ENCODE results near the gene GNG5.
"Not testable (repeated sequence)": the region's sequence is repeated elsewhere in the genome, so short reads cannot be mapped to it uniquely, and the experiment has no call there.

The GNG5 gene

DNA sequence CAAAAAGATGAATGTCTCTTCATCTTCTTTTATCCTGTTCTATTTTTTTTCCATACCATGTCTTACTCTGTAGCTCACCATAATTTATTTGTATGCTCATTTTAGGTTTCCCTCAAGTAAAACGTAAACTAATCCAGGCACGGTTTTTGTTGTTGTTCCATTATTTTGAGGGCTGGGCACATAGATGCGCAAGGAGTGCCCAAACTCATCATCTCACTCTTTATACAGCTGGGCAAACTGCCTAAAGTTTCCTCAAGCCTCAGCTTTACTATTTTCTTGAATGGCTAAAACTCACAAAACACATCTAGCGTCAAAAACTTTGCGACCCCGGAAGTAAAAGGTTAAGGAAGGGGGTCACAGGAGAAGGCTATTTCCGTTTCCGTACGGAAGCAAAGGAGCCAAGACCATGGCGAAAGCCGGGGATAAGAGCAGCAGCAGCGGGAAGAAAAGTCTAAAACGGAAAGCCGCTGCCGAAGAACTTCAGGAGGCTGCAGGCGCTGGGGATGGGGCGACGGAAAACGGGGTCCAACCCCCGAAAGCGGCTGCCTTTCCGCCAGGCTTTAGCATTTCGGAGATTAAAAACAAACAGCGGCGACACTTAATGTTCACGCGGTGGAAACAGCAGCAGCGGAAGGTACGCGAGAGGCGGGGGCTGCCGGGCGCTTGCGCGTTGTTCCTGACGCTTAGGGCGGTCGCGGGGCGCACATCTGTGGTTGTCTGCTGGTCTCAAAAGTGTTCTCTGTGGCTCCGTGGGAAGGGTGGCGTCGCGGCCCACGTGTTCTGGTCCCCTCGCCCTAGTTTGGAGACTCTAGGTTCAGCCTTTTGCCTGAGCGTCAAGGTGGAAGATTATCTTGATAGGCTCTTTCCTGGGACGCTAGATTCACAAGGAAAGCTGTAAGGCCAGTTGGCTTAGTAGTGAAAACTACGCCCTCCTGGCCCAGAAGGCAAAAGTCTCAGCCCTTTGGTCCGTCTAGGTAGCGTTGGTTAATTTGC lies 27.2 kb downstream of the GNG5 start, which contains the start of gene RPF1:
Gene RPF1 (plus strand): TSS at position 391 of the 993 bp plus-strand sequence. CDS start 16 bp downstream, at position 407.
- in situ Hi-C loops (cut with HindIII; ENCODE audit: low sequenced_read_pairs), result no loop called here
- peak within 1 kb of the TSS; percentile 87 for H3K4me3 ChIP-seq (ENCODE audit: low read depth, low read length)
- DNase-seq (ENCODE audit: low read depth, low spot score), result peak; percentile 85
- TF ChIP-seq, protein P1, sequence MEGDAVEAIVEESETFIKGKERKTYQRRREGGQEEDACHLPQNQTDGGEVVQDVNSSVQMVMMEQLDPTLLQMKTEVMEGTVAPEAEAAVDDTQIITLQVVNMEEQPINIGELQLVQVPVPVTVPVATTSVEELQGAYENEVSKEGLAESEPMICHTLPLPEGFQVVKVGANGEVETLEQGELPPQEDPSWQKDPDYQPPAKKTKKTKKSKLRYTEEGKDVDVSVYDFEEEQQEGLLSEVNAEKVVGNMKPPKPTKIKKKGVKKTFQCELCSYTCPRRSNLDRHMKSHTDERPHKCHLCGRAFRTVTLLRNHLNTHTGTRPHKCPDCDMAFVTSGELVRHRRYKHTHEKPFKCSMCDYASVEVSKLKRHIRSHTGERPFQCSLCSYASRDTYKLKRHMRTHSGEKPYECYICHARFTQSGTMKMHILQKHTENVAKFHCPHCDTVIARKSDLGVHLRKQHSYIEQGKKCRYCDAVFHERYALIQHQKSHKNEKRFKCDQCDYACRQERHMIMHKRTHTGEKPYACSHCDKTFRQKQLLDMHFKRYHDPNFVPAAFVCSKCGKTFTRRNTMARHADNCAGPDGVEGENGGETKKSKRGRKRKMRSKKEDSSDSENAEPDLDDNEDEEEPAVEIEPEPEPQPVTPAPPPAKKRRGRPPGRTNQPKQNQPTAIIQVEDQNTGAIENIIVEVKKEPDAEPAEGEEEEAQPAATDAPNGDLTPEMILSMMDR (IDR thresholded peaks at IDR 0.05; ENCODE audit: low read depth, low read length), result no peak

DNA sequence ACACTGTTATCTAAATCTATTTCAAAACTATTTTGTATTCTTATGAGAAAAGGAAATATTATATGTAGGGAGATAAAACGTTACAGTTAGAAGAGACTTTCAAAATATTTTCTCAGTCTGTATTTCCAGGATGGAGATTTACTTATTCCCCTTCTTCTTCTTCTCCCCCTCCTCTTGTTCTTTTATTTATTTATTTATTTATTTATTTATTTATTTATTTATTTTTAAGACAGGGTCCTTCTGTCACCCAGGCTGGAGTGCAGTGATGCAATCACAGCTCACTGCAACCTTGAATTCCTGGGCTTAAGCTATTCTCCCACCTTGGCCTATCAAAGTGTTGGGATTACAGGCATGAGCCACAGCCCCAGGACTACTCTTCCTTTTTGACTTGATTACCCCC lies 30.2 kb downstream of the GNG5 start:
- TF ChIP-seq, protein P1 (IDR thresholded peaks at IDR 0.05; ENCODE audit: low read depth, low read length), result no peak
- no peak overlapping the region for H3K4me3 ChIP-seq (ENCODE audit: low read depth, low read length)
- no peak for DNase-seq (ENCODE audit: low read depth, low spot score)
- in situ Hi-C loops (cut with HindIII; ENCODE audit: low sequenced_read_pairs), result no loop called here

DNA sequence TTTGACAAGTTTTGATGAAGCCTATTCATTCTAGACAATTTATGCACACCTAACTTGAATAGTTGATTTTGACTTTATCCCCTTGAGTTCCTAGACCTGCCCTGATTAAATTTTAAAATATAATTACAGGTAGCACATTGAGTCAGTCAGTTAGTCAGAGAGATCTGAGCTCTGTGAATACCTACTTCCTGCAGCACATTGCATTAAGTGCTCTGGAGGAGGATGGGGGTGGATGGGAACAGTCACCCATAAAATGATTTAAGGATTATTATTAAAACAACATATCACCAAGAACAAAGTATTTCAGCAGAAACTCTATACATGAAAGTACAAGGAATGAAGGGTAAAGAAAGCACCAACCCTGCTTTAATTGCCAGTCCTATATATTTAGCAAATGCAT lies 39.1 kb downstream of the GNG5 start:
- in situ Hi-C loops (cut with HindIII; ENCODE audit: low sequenced_read_pairs), result no loop called here
- DNase-seq (ENCODE audit: low read depth, low spot score), result no peak
- H3K4me3 ChIP-seq (ENCODE audit: low read depth, low read length), result no peak overlapping the region
- TF ChIP-seq, protein P1 (IDR thresholded peaks at IDR 0.05; ENCODE audit: low read depth, low read length), result no peak

DNA sequence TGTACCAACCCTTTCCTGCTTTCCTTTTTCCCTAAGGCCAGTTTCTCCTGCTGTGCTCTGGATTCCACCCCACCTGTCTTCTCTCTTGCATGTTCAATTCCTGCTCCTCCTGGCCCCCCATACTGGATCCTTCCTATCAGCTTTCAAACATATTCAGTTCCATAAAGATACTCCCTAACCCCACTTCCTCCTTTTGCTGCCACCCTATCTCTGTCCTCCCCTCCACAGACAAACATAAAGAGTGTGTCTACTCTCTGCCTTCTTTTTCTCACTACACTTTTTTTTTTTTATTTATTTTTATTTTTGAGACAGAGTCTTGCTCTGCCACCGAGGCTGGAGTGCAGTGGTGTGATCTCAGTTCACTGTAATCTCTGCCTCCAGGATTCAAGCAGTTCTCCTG lies 44.3 kb downstream of the GNG5 start:
- in situ Hi-C loops (cut with HindIII; ENCODE audit: low sequenced_read_pairs), result no loop called here
- no peak for DNase-seq (ENCODE audit: low read depth, low spot score)
- TF ChIP-seq, protein P1 (IDR thresholded peaks at IDR 0.05; ENCODE audit: low read depth, low read length), result no peak
- H3K4me3 ChIP-seq (ENCODE audit: low read depth, low read length), result no peak overlapping the region

DNA sequence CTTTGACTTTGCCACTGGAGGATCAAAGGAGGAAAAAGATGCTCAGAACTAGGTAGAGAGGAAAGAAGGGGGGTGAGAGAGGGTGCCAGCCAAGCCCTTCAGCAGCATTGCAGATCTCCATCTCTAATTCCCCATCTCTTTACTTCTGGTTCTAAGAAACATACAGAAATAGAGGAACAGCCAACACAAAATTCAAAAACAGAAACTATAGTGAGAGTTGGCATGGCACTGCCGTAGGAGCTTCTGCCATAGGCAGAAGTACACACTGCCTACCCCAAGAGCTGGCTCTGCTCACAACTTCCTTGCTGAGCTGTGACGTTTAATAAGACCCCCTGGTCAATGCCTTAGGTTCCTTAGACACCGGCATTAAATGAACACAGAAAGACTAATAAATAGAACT lies 53.9 kb downstream of the GNG5 start:
- in situ Hi-C loops (cut with HindIII; ENCODE audit: low sequenced_read_pairs), result no loop called here
- H3K4me3 ChIP-seq (ENCODE audit: low read depth, low read length), result no peak overlapping the region
- no peak for DNase-seq (ENCODE audit: low read depth, low spot score)
- TF ChIP-seq, protein P1 (IDR thresholded peaks at IDR 0.05; ENCODE audit: low read depth, low read length), result no peak

DNA sequence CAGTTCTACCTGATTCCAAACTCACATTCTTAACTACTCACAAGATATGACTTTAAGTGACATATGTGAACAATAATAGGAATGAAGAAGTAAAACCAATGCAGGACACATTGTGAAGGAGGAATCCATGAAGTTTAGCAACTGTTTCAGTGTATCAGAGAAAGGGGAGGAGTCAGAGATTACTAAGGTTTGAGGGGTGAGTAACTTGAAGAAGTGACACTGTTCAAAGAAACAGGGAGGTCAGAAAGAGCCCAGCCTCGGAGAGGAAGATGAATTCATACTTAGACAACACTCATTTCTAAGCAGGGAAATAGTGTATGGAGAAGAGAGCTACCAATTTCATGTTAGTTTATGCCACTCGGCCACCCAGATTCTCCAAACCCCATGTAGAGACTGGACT lies 55.5 kb downstream of the GNG5 start:
- no peak overlapping the region for H3K4me3 ChIP-seq (ENCODE audit: low read depth, low read length)
- DNase-seq (ENCODE audit: low read depth, low spot score), result no peak
- TF ChIP-seq, protein P1 (IDR thresholded peaks at IDR 0.05; ENCODE audit: low read depth, low read length), result no peak
- in situ Hi-C loops (cut with HindIII; ENCODE audit: low sequenced_read_pairs), result no loop called here

DNA sequence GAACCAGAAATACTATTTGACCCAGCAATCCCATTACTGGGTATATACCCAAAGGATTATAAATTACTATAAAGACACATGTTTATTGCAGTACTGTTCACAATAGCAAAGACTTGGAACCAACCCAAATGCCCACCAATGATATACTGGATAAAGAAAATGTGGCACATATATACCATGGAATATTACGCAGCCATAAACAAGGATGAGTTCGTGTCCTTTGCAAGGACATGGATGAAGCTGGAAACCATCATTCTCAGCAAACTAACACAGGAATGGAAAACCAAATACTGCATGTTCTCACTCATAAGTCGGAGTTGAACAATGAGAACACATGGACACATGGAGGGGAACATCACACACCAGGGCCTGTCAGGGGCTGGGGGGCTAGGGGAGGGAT lies 57.7 kb downstream of the GNG5 start:
- in situ Hi-C loops (cut with HindIII; ENCODE audit: low sequenced_read_pairs); H3K4me3 ChIP-seq (ENCODE audit: low read depth, low read length); DNase-seq (ENCODE audit: low read depth, low spot score): not testable (repeated sequence)
